Calu3 (cell line): ENCODE results near the gene MAPK1. TPM values are rescaled to one million over a fixed set of nuclear protein-coding genes. Genes with fewer than 3 reads are reported as not detected.

Experiments used
- BruUV-seq: library from RNA; stranded (reverse); fragments of 400-500 nt; replicated peaks from 2 replicates; lab custom pipeline; 2021; lab: Mats Ljungman, UMichigan
- CTCF ChIA-PET: fragments of 300-600 bp; sonication (Branson Sonifier 250); formaldehyde crosslinking; loops from one replicate; lab custom pipeline; 2022; ENCODE audit warnings: antibody characterized with exemption; lab: Charles Lee
- DNase-seq: peaks from one replicate; pipeline ENCODE4 v3.0.0; 2022
- H3K27ac Mint-ChIP-seq: one replicate; pipeline ENCODE4 v1.8.0; 2022; ENCODE audit warnings: mixed read lengths; ENCODE audit not compliant: unreplicated experiment
- H3K27me3 Mint-ChIP-seq: one replicate; pipeline ENCODE4 v1.8.0; 2022; ENCODE audit warnings: mixed read lengths; ENCODE audit not compliant: unreplicated experiment
- H3K36me3 Mint-ChIP-seq: one replicate; pipeline ENCODE4 v1.8.0; 2022; ENCODE audit warnings: mild to moderate bottlenecking, moderate library complexity, mixed read lengths; ENCODE audit not compliant: insufficient read depth, unreplicated experiment
- H3K4me1 Mint-ChIP-seq: one replicate; pipeline ENCODE4 v1.8.0; 2022; ENCODE audit warnings: mild to moderate bottlenecking, low read depth, mixed read lengths; ENCODE audit not compliant: unreplicated experiment
- H3K4me3 Mint-ChIP-seq: one replicate; pipeline ENCODE4 v1.8.0; 2022; ENCODE audit warnings: mild to moderate bottlenecking, low read depth, moderate library complexity, mixed read lengths; ENCODE audit not compliant: unreplicated experiment
- H3K9me3 Mint-ChIP-seq: one replicate; pipeline ENCODE4 v1.8.0; 2022; ENCODE audit warnings: low read depth, mixed read lengths; ENCODE audit not compliant: unreplicated experiment
- CTCF ChIP-seq: fragments of 200-600 bp; IDR thresholded peaks from one replicate; pipeline ENCODE4 v1.8.0; 2022; ENCODE audit warnings: antibody characterized with exemption; ENCODE audit not compliant: unreplicated experiment
- intact Hi-C: fragments of 100-400 bp; cut with micrococcal nuclease; formaldehyde crosslinking; loops from one replicate; pipeline ENCODE4 v1.10.0; 2022; ENCODE audit not compliant: unreplicated experiment
- total RNA-seq: library from RNA; stranded (reverse); gene quantifications from 2 replicates; pipeline ENCODE4 v1.2.3, GENCODE V29; 2022

The MAPK1 gene
- total RNA-seq, 1 experiment from 2014 or later, result 157 TPM

GRCh38 chr22:21861264-21861848 lies 6.1 kb downstream of the MAPK1 start:
- H3K4me1 Mint-ChIP-seq, result peaks cover 72% of the 10 kb centered on the region
- no peaks in the 10 kb centered on the region for H3K27me3 Mint-ChIP-seq
- intact Hi-C loops, result loop anchor here (10.0 kb wide), 1 partner anchor 47 kb away; no protein-coding TSS in a partner anchor
- no peak overlapping the region for H3K27ac Mint-ChIP-seq
- no peak overlapping the region for H3K4me3 Mint-ChIP-seq
- DNase-seq, result no peak
- no peak for TF ChIP-seq CTCF
- CTCF ChIA-PET, result interaction anchor here (0.6 kb wide), 1 partner anchor 10 kb away, joined by 8 read pairs; no protein-coding TSS in a partner anchor
- no peaks in the 10 kb centered on the region for H3K9me3 Mint-ChIP-seq
- BruUV-seq, result no TSS peak
- H3K36me3 Mint-ChIP-seq, result peaks cover 10% of the 10 kb centered on the region

- CTCF ChIA-PET, result interaction anchor here (0.6 kb wide), 1 partner anchor 10 kb away, joined by 8 read pairs; no protein-coding TSS in a partner anchor
- Mint-ChIP-seq H3K9me3 (no peaks in the 10 kb centered on the region), H3K4me1 (peaks cover 72% of the 10 kb centered on the region), H3K27me3 (no peaks in the 10 kb centered on the region), H3K27ac (no peak overlapping the region), H3K36me3 (peaks cover 4% of the 10 kb centered on the region), H3K4me3 (no peak overlapping the region)
- no TSS peak for BruUV-seq
- intact Hi-C loops, result loop anchor here (10.0 kb wide), 1 partner anchor 46 kb away; no protein-coding TSS in a partner anchor
- no peak for DNase-seq
- TF ChIP-seq CTCF, result no peak
Measured at GRCh38 chr22:21860491-21861039, 6.9 kb downstream of the MAPK1 start.

GRCh38 chr22:21858025-21858764 lies 9.2 kb downstream of the MAPK1 start:
- Mint-ChIP-seq H3K36me3 (no peaks in the 10 kb centered on the region), H3K27ac (no peak overlapping the region), H3K9me3 (no peaks in the 10 kb centered on the region), H3K4me1 (peaks cover 51% of the 10 kb centered on the region), H3K4me3 (no peak overlapping the region), H3K27me3 (no peaks in the 10 kb centered on the region)
- CTCF ChIA-PET, result interaction anchor here (0.6 to 1.4 kb wide), 3 partner anchors 9 to 42 kb away, joined by 4 to 5 read pairs (median 4); no protein-coding TSS in a partner anchor
- TF ChIP-seq CTCF, result no peak
- intact Hi-C loops, result no loop called here
- DNase-seq, result no peak
- BruUV-seq, result no TSS peak

GRCh38 chr22:21857481-21857914 lies 9.9 kb downstream of the MAPK1 start:
- BruUV-seq, result no TSS peak
- no peak for DNase-seq
- H3K36me3 Mint-ChIP-seq, result no peaks in the 10 kb centered on the region
- CTCF ChIA-PET, result interaction anchor here (1.1 to 1.4 kb wide), 2 partner anchors 9 to 41 kb away, joined by 4 to 5 read pairs; no protein-coding TSS in a partner anchor
- no peak overlapping the region for H3K4me3 Mint-ChIP-seq
- peaks cover 44% of the 10 kb centered on the region for H3K4me1 Mint-ChIP-seq
- intact Hi-C loops, result no loop called here
- no peak for TF ChIP-seq CTCF
- no peaks in the 10 kb centered on the region for H3K9me3 Mint-ChIP-seq
- no peak overlapping the region for H3K27ac Mint-ChIP-seq
- H3K27me3 Mint-ChIP-seq, result no peaks in the 10 kb centered on the region
